HepG2 (cell line): ENCODE results near the gene ATP2A2. TPM values are rescaled to one million over a fixed set of nuclear protein-coding genes. Genes with fewer than 3 reads are reported as not detected.

ENCODE experiments used
- ATAC-seq: fragments of 200-7000 bp; cut with Tn5 transposase; 3 replicates; pipeline ENCODE4 v1.9.1; 2020; ENCODE audit warnings: mild to moderate bottlenecking, moderate library complexity
- BruUV-seq: library from RNA; stranded (reverse); fragments of 400-500 nt; replicated peaks from 2 replicates; lab custom pipeline; 2021; lab: Mats Ljungman, UMichigan
- CTCF ChIA-PET: fragments of 300-600 bp; formaldehyde crosslinking; extraction: SDS; loops from one replicate; lab custom pipeline; 2021; ENCODE audit warnings: low total read pairs, inconsistent platforms, low intra/inter-chr PET ratio; lab: Yijun Ruan, JAX
- POLR2A ChIA-PET: fragments of 350-600 bp; sonication (Branson Sonifier 250); formaldehyde crosslinking; loops from one replicate; lab custom pipeline; 2020; ENCODE audit warnings: antibody characterized with exemption, inconsistent platforms; lab: Yijun Ruan, JAX
- DNase-seq: peaks from one replicate; pipeline ENCODE4 v3.0.0-alpha.2; 2015; ENCODE audit warnings: low spot score
- FAIRE-seq: peaks from 3 replicates; lab custom pipeline; 2011; peaks lifted over from hg19 to GRCh38; lab: Jason Lieb, UNC
- H2AFZ ChIP-seq: one replicate; pipeline ENCODE4 v1.6.1; 2011; ENCODE audit warnings: low read length, inconsistent platforms
- H3K27ac ChIP-seq: fragments of 300-600 bp; 3 replicates; pipeline ENCODE4 v1.8.0; 2011; ENCODE audit warnings: mixed run types, mild to moderate bottlenecking, mixed read lengths, low read length, inconsistent platforms; ENCODE audit not compliant: insufficient read depth; ENCODE audit errors: extremely low read length
- H3K27me3 ChIP-seq, 2 experiments: fragments of 200-600 bp in 1 of 2; 2 replicates in 1 of 2; 3 replicates in 1 of 2; pipeline versions ENCODE4 v1.6.0 to v1.8.0; 2011; ENCODE audit warnings: low read length in 2 of 2, mild to moderate bottlenecking in 2 of 2, moderate library complexity in 2 of 2, inconsistent platforms in 1 of 2; ENCODE audit not compliant: insufficient read depth in 2 of 2, control insufficient read depth in 1 of 2
- H3K36me3 ChIP-seq, 2 experiments: fragments of 200-600 bp in 1 of 2; replicated peaks in 1 of 2; 2 replicates in 1 of 2; 3 replicates in 1 of 2; pipeline versions ENCODE4 v1.5.1 to v1.8.0; 2011; ENCODE audit warnings: low read length in 2 of 2, inconsistent platforms in 1 of 2; ENCODE audit not compliant: insufficient read depth in 2 of 2, control insufficient read depth in 1 of 2
- H3K4me1 ChIP-seq: 2 replicates; pipeline ENCODE4 v1.5.1; 2012; ENCODE audit warnings: low read length, inconsistent platforms; ENCODE audit not compliant: insufficient read depth
- H3K4me2 ChIP-seq: 2 replicates; pipeline ENCODE4 v1.6.0; 2011; ENCODE audit warnings: low read depth, low read length, inconsistent platforms
- H3K4me3 ChIP-seq, 3 experiments: fragments of 200-600 bp in 1 of 3; sonication (generic), shearing (Covaris generic) in 1 of 3; replicated peaks in 1 of 3; 2 replicates each; pipeline ENCODE4 v1.5.1; 2011 to 2016; ENCODE audit warnings: low read length in 3 of 3, inconsistent platforms in 2 of 3, low read depth in 2 of 3, mild to moderate bottlenecking in 2 of 3, control low read depth in 1 of 3, mixed read lengths in 1 of 3; ENCODE audit not compliant: insufficient read depth in 1 of 3
- H3K79me2 ChIP-seq: one replicate; pipeline ENCODE4 v1.6.1; 2011; ENCODE audit warnings: low read length, inconsistent platforms; ENCODE audit not compliant: insufficient read depth
- H3K9ac ChIP-seq: 2 replicates; pipeline ENCODE4 v1.6.0; 2011; ENCODE audit warnings: mild to moderate bottlenecking, low read depth, low read length, inconsistent platforms; ENCODE audit not compliant: insufficient read depth
- H3K9me3 ChIP-seq: 2 replicates; pipeline ENCODE4 v1.5.1; 2012; ENCODE audit warnings: mild to moderate bottlenecking, low read length
- H4K20me1 ChIP-seq: 2 replicates; pipeline ENCODE4 v1.6.0; 2011; ENCODE audit warnings: inconsistent platforms, mild to moderate bottlenecking, low read length, moderate library complexity; ENCODE audit not compliant: insufficient read depth
- POLR2AphosphoS5 ChIP-seq: IDR thresholded peaks from 2 replicates; pipeline ENCODE4 v1.6.1; 2012; ENCODE audit warnings: low read depth, low read length
- WGBS: methylation state at CpG from one replicate; pipeline ENCODE4 v1.1.6; 2017; ENCODE audit warnings: low lambda C conversion rate; 5-methylcytosine and 5-hydroxymethylcytosine counted together
- in situ Hi-C: cut with HindIII; loops from 2 replicates; pipeline ENCODE4 v1.10.0; 2017; ENCODE audit warnings: low pct_unique_long_range_greater_than_20kb; ENCODE audit not compliant: extremely low pct_ligation_motif_present
- intact Hi-C: fragments of 100-400 bp; cut with micrococcal nuclease; formaldehyde crosslinking; loops from one replicate; pipeline ENCODE4 v1.10.0; 2022; ENCODE audit not compliant: unreplicated experiment
- polyA plus RNA-seq, 8 experiments: library from polyadenylated mRNA; depleted of rRNA in 3 of 8; stranded (reverse) in 7 of 8; unstranded in 1 of 8; fragments of >200 nt; fragmentation: Illumina TruSeq in 4 of 8; extraction: Trizol in 4 of 8; gene quantifications; 2 replicates each; pipeline versions ENCODE4 v1.2.1 to v1.2.3, GENCODE V29; 2011 to 2016; ENCODE audit warnings: low read depth in 4 of 8, missing spikeins in 1 of 8, mixed read lengths in 1 of 8; ENCODE audit not compliant: insufficient read depth in 1 of 8
- small RNA-seq, 3 experiments: library from RNA; depleted of rRNA; stranded (forward); fragments of <200 nt; gene quantifications; one replicate each; pipeline ENCODE3, GENCODE V24; 2012; ENCODE audit warnings: low read depth in 2 of 3, low replicate concordance in 1 of 3; ENCODE audit not compliant: insufficient read length in 3 of 3, insufficient read depth in 2 of 3
- total RNA-seq, 5 experiments: library from RNA; depleted of rRNA; stranded (reverse); fragments of >200 nt; fragmentation: Illumina TruSeq; extraction: Trizol; gene quantifications; 2 replicates each; pipeline ENCODE4 v1.2.3, GENCODE V29; 2016; ENCODE audit warnings: low read depth in 1 of 5

ATP2A2 gene
- total and polyA plus RNA-seq, 2 of the 13 experiments (the other 11 are each of a cell fraction or from before 2014, with no cell fraction given), result 35.4 to 85.5 TPM

- no peaks in the 10 kb centered on the region for H3K4me1 ChIP-seq
- no peak overlapping the region for H3K4me3 ChIP-seq
- POLR2A ChIA-PET, result no interaction called here
- H3K4me2 ChIP-seq, result no peak overlapping the region
- BruUV-seq, result no TSS peak
- no peaks in the 10 kb centered on the region for H3K9me3 ChIP-seq
- ATAC-seq (no peak), FAIRE-seq (no peak), DNase-seq (no peak)
- no peak overlapping the region for H3K9ac ChIP-seq
- CTCF ChIA-PET, result no interaction called here
- H3K36me3 ChIP-seq, result peaks cover 27 to 69% of the 10 kb centered on the region in 2 experiments
- 100% methylated on average over 4 of the region's 4 CpGs for WGBS
- no peaks in the 10 kb centered on the region for H3K79me2 ChIP-seq
- intact Hi-C loops, result no loop called here
- no peaks in the 10 kb centered on the region for H4K20me1 ChIP-seq
- no peak overlapping the region for H3K27ac ChIP-seq
- no peak for TF ChIP-seq POLR2AphosphoS5
- H3K27me3 ChIP-seq, result no peaks in the 10 kb centered on the region
- no peak overlapping the region for H2AFZ ChIP-seq
- in situ Hi-C loops, result no loop called here
Observed at GRCh38 chr12:110382683-110383082, 101.6 kb downstream of the ATP2A2 start.

Small RNA genes within 50 kb of the gene (small RNA-seq; reads per million reads assigned to genes)
- gene RN7SL769P, result 0 reads per million in 3 experiments

Other genes starting within 250 kb of the ATP2A2 start
- 15.8 and 16.9 TPM in 2 replicates for gene C12orf76, start 232.7 kb upstream of the ATP2A2 start, total RNA-seq (2016; rRNA removed; fragmentation: Illumina TruSeq; extraction: Trizol)
- gene C12orf76, start 232.7 kb upstream of the ATP2A2 start, polyA plus RNA-seq (2011; rRNA removed), result 38.4 and 40.6 TPM in 2 replicates
- gene IFT81, start 156.9 kb upstream of the ATP2A2 start, total RNA-seq (2016; rRNA removed; fragmentation: Illumina TruSeq; extraction: Trizol), result 13.0 and 13.3 TPM in 2 replicates
- 3.1 and 4.2 TPM in 2 replicates for gene IFT81, start 156.9 kb upstream of the ATP2A2 start, polyA plus RNA-seq (2011; rRNA removed)
- gene ANAPC7, start 122.5 kb downstream of the ATP2A2 start, total RNA-seq (2016; rRNA removed; fragmentation: Illumina TruSeq; extraction: Trizol), result 69.1 and 73.7 TPM in 2 replicates
- gene ANAPC7, start 122.5 kb downstream of the ATP2A2 start, polyA plus RNA-seq (2011; rRNA removed), result 31.5 and 40.0 TPM in 2 replicates
- 234 and 322 TPM in 2 replicates for gene ARPC3, start 169.1 kb downstream of the ATP2A2 start, total RNA-seq (2016; rRNA removed; fragmentation: Illumina TruSeq; extraction: Trizol)
- 32.7 and 38.0 TPM in 2 replicates for gene ARPC3, start 169.1 kb downstream of the ATP2A2 start, polyA plus RNA-seq (2011; rRNA removed)
- gene GPN3, start 187.0 kb downstream of the ATP2A2 start, total RNA-seq (2016; rRNA removed; fragmentation: Illumina TruSeq; extraction: Trizol), result 29.5 and 41.4 TPM in 2 replicates
- 15.7 and 28.7 TPM in 2 replicates for gene GPN3, start 187.0 kb downstream of the ATP2A2 start, polyA plus RNA-seq (2011; rRNA removed)
- 19.4 and 20.3 TPM in 2 replicates for gene FAM216A, start 187.6 kb downstream of the ATP2A2 start, total RNA-seq (2016; rRNA removed; fragmentation: Illumina TruSeq; extraction: Trizol)
- gene FAM216A, start 187.6 kb downstream of the ATP2A2 start, polyA plus RNA-seq (2011; rRNA removed), result 26.9 and 31.2 TPM in 2 replicates
- 107 and 161 TPM in 2 replicates for gene VPS29, start 220.9 kb downstream of the ATP2A2 start, total RNA-seq (2016; rRNA removed; fragmentation: Illumina TruSeq; extraction: Trizol)
- 100 and 114 TPM in 2 replicates for gene VPS29, start 220.9 kb downstream of the ATP2A2 start, polyA plus RNA-seq (2011; rRNA removed)
- 0.38 TPM in 2 replicates for gene RAD9B, start 221.1 kb downstream of the ATP2A2 start, total RNA-seq (2016; rRNA removed; fragmentation: Illumina TruSeq; extraction: Trizol)
- gene RAD9B, start 221.1 kb downstream of the ATP2A2 start, polyA plus RNA-seq (2011; rRNA removed), result 0.05 and 0.10 TPM in 2 replicates